ENCODE results near the gene IMP4.

IMP4 gene

GRCh38 chr2:130372055-130372832 lies 29.5 kb downstream of the IMP4 start (continued):
- TF ChIP-seq ZNF792 (tag by site-specific recombination; IDR thresholded peaks at IDR 0.05) (no peak), BCL11A (tag by site-specific recombination; IDR thresholded peaks at IDR 0.05; ENCODE audit: low read depth) (no peak), ZBTB7A (tag by site-specific recombination; IDR thresholded peaks at IDR 0.05; ENCODE audit: low read depth) (no peak), ZNF202 (tag by site-specific recombination; IDR thresholded peaks at IDR 0.05; ENCODE audit: borderline replicate concordance) (no peak), HOXA7 (CRISPR knock-in tag; IDR thresholded peaks at IDR 0.05; ENCODE audit: borderline replicate concordance) (no peak), ZNF596 (tag by site-specific recombination; IDR thresholded peaks at IDR 0.05) (no peak), ZNF121 (tag by site-specific recombination; IDR thresholded peaks at IDR 0.05) (no peak), PRDM4 (tag by site-specific recombination; IDR thresholded peaks at IDR 0.05) (no peak), ZNF248 (tag by site-specific recombination; IDR thresholded peaks at IDR 0.05) (no peak), ZNF621 (tag by site-specific recombination; IDR thresholded peaks at IDR 0.05) (no peak), ZNF707 (tag by site-specific recombination; IDR thresholded peaks at IDR 0.05) (no peak), INSM2 (tag by site-specific recombination; IDR thresholded peaks at IDR 0.05) (no peak), ZSCAN16 (tag by site-specific recombination; IDR thresholded peaks at IDR 0.05) (no peak), TRIM28 (IDR thresholded peaks at IDR 0.05; ENCODE audit: borderline replicate concordance, low read length) (no peak), ZNF549 (tag by site-specific recombination; IDR thresholded peaks at IDR 0.05) (no peak), GFI1B (tag by site-specific recombination; IDR thresholded peaks at IDR 0.05) (no peak), ZNF19 (tag by site-specific recombination; IDR thresholded peaks at IDR 0.05; ENCODE audit: low read depth) (no peak), ZNF221 (tag by site-specific recombination; IDR thresholded peaks at IDR 0.05; ENCODE audit: borderline replicate concordance) (no peak), ZNF843 (tag by site-specific recombination; IDR thresholded peaks at IDR 0.05) (no peak), ZNF398 (tag by site-specific recombination; IDR thresholded peaks at IDR 0.05) (no peak), ZNF157 (tag by site-specific recombination; IDR thresholded peaks at IDR 0.05) (no peak), ZNF112 (tag by site-specific recombination; IDR thresholded peaks at IDR 0.05) (no peak), ZNF629 (tag by site-specific recombination; IDR thresholded peaks at IDR 0.05) (peak; percentile 36; the same call in 1 of the 2 replicates), ZNF155 (tag by site-specific recombination; IDR thresholded peaks at IDR 0.05) (no peak), BCL6B (tag by site-specific recombination; IDR thresholded peaks at IDR 0.05) (no peak), EGR2 (tag by site-specific recombination; IDR thresholded peaks at IDR 0.05; ENCODE audit: low read depth) (peak; percentile 53; the same call in 1 of the 2 replicates), MYNN (tag by site-specific recombination; IDR thresholded peaks at IDR 0.05; ENCODE audit: borderline replicate concordance) (no peak), ZNF530 (tag by site-specific recombination; IDR thresholded peaks at IDR 0.05; ENCODE audit: low read depth) (no peak), ZFP41 (tag by site-specific recombination; IDR thresholded peaks at IDR 0.05; ENCODE audit: borderline replicate concordance) (no peak), ZNF416 (tag by site-specific recombination; IDR thresholded peaks at IDR 0.05) (no peak), PRDM10 (tag by site-specific recombination; IDR thresholded peaks at IDR 0.05) (peak; percentile 84)
